NCI-H1694 treated with DMSO at 0.1 percent for 48 hours (cell line): ENCODE measurements around the gene ANO1.
"Not testable (repeated sequence)": the region's sequence is repeated elsewhere in the genome, so short reads cannot be mapped to it uniquely, and the experiment has no call there.

Experiments
- DNase-seq: peaks from one replicate; lab custom pipeline; 2025; lab: John Stamatoyannopoulos, UW

The ANO1 gene

GRCh38 chr11:70078095-70078780, at the start of gene ANO1:
TSS of gene ANO1 (plus strand) at chr11:70078317. CDS start at chr11:70078607, 290 bp downstream.
- DNase-seq: no peak

- no peak for DNase-seq
These were observed 48.8 kb upstream of the ANO1 start for GRCh38 chr11:70029115-70029860.

- DNase-seq: no peak
These were observed 48.2 kb upstream of the ANO1 start for GRCh38 chr11:70029861-70030380.

- DNase-seq: no peak
These were observed 47.7 kb upstream of the ANO1 start for GRCh38 chr11:70030412-70030811.

- DNase-seq: no peak
These were observed 46.3 kb upstream of the ANO1 start for GRCh38 chr11:70031631-70032469.

GRCh38 chr11:70032470-70032795, 45.7 kb upstream of the ANO1 start:
- DNase-seq: no peak

- no peak for DNase-seq
These were observed 45.0 kb upstream of the ANO1 start for GRCh38 chr11:70032943-70033710.

- no peak for DNase-seq
These were observed 44.4 kb upstream of the ANO1 start for GRCh38 chr11:70033711-70034070.

GRCh38 chr11:70034740-70035365, 43.3 kb upstream of the ANO1 start:
- no peak for DNase-seq

- not testable (repeated sequence) for DNase-seq
These were observed 42.5 kb upstream of the ANO1 start for GRCh38 chr11:70035665-70036064.

GRCh38 chr11:70036971-70037882, 40.9 kb upstream of the ANO1 start:
- DNase-seq: no peak

GRCh38 chr11:70038034-70038834, 39.9 kb upstream of the ANO1 start:
- DNase-seq: no peak

GRCh38 chr11:70040452-70040851, 37.7 kb upstream of the ANO1 start:
- no peak for DNase-seq

GRCh38 chr11:70040869-70041501, 37.1 kb upstream of the ANO1 start:
- no peak for DNase-seq

GRCh38 chr11:70043482-70043881, 34.6 kb upstream of the ANO1 start:
- no peak for DNase-seq

GRCh38 chr11:70046089-70046488, 32.0 kb upstream of the ANO1 start:
- no peak for DNase-seq

- no peak for DNase-seq
These were observed 29.7 kb upstream of the ANO1 start for GRCh38 chr11:70048279-70049024.

GRCh38 chr11:70049045-70049444, 29.1 kb upstream of the ANO1 start:
- DNase-seq: no peak
